Caco-2 (cell line): ENCODE data around the gene SAFB. TPM values are rescaled to one million over a fixed set of nuclear protein-coding genes. Genes with fewer than 3 reads are reported as not detected.

Experiments used
- BruUV-seq: library from RNA; stranded (reverse); fragments of 400-500 nt; replicated peaks from 2 replicates; lab custom pipeline; 2021; lab: Mats Ljungman, UMichigan
- CTCF ChIA-PET: fragments of 300-600 bp; sonication (Branson Sonifier 250); formaldehyde crosslinking; loops from one replicate; lab custom pipeline; 2022; ENCODE audit warnings: antibody characterized with exemption; lab: Charles Lee
- POLR2A ChIA-PET: fragments of 300-600 bp; sonication (Branson Sonifier 250); formaldehyde crosslinking; loops from one replicate; lab custom pipeline; 2022; ENCODE audit warnings: antibody characterized with exemption; lab: Charles Lee
- DNase-seq, 2 experiments: peaks; one replicate each; pipeline versions ENCODE4 v3.0.0 to v3.0.0-alpha.2; 2020 to 2022
- H3K27me3 ChIP-seq: replicated peaks from 2 replicates; pipeline ENCODE4 v1.6.0; 2011; ENCODE audit warnings: low read length; ENCODE audit not compliant: control insufficient read depth, insufficient read depth
- H3K36me3 ChIP-seq: 2 replicates; pipeline ENCODE4 v1.5.1; 2011; ENCODE audit warnings: low read length; ENCODE audit not compliant: control insufficient read depth, insufficient read depth
- H3K4me1 ChIP-seq: fragments of 250-450 bp; sonication (Bioruptor Pico); 2 replicates; pipeline ENCODE4 v1.5.1; 2020; ENCODE audit warnings: mild to moderate bottlenecking
- H3K4me3 ChIP-seq: 2 replicates; pipeline ENCODE4 v1.5.1; 2011; ENCODE audit warnings: low read depth, mild to moderate bottlenecking, control low read depth, low read length
- H3K9me3 ChIP-seq: fragments of 250-450 bp; sonication (Bioruptor Pico); 2 replicates; pipeline ENCODE4 v1.5.1; 2020; ENCODE audit warnings: mild to moderate bottlenecking, moderate library complexity
- H3K27ac Mint-ChIP-seq: one replicate; pipeline ENCODE4 v1.8.0; 2022; ENCODE audit warnings: mixed read lengths; ENCODE audit not compliant: unreplicated experiment
- H3K27me3 Mint-ChIP-seq: one replicate; pipeline ENCODE4 v1.8.0; 2022; ENCODE audit warnings: mixed read lengths; ENCODE audit not compliant: insufficient read depth, unreplicated experiment
- H3K36me3 Mint-ChIP-seq: one replicate; pipeline ENCODE4 v1.8.0; 2022; ENCODE audit warnings: mild to moderate bottlenecking, mixed read lengths; ENCODE audit not compliant: insufficient read depth, unreplicated experiment
- H3K4me1 Mint-ChIP-seq: one replicate; pipeline ENCODE4 v1.8.0; 2022; ENCODE audit warnings: low read depth, mixed read lengths; ENCODE audit not compliant: unreplicated experiment
- H3K4me3 Mint-ChIP-seq: one replicate; pipeline ENCODE4 v1.8.0; 2022; ENCODE audit warnings: mild to moderate bottlenecking, moderate library complexity, mixed read lengths; ENCODE audit not compliant: unreplicated experiment
- H3K9me3 Mint-ChIP-seq: one replicate; pipeline ENCODE4 v1.8.0; 2022; ENCODE audit warnings: mixed read lengths; ENCODE audit not compliant: unreplicated experiment
- intact Hi-C: fragments of 100-400 bp; cut with micrococcal nuclease; formaldehyde crosslinking; loops from one replicate; pipeline ENCODE4 v1.10.0; 2022; ENCODE audit not compliant: unreplicated experiment
- total RNA-seq: library from RNA; stranded (reverse); gene quantifications from 2 replicates; pipeline ENCODE4 v1.2.3, GENCODE V29; 2022
- TF ChIP-seq, protein P1 (sequence below), 2 experiments: fragments of 200-600 bp in 1 of 2; IDR thresholded peaks; 1 replicate in 1 of 2; 2 replicates in 1 of 2; pipeline versions ENCODE4 v1.5.1 to v1.8.0; 2011 to 2022; ENCODE audit warnings: antibody characterized with exemption in 1 of 2, control low read depth in 1 of 2, inconsistent platforms in 1 of 2, low read depth in 1 of 2, low read length in 1 of 2, mild to moderate bottlenecking in 1 of 2, moderate library complexity in 1 of 2; ENCODE audit not compliant: insufficient read depth in 1 of 2, severe bottlenecking in 1 of 2, unreplicated experiment in 1 of 2

Gene SAFB
- total RNA-seq, 1 experiment from 2014 or later = 120 TPM

DNA sequence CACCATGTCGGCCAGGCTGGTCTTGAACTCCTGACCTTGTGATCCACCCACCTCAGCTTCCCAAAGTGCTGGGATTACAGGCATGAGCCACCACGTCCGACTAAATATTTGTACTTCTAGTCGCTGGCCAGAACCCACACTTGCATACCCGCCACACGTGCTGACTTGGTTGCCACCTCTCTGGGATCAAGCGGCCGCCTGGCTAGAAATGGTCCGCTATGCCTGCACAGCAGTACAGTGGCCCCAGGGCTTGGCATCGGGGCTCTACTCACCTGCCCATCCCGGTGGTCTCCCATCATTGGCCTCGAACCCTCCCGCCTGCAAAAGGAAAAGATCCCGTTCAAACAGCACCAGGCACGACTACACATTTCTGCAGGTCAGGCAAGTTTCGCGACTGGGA lies 31.4 kb upstream of the SAFB start:
- H3K9me3 ChIP-seq = no peaks in the 10 kb centered on the region
- H3K36me3 ChIP-seq = peaks cover 5% of the 10 kb centered on the region
- no peak for DNase-seq
- no peak overlapping the region for H3K4me3 ChIP-seq
- TF ChIP-seq, protein P1, sequence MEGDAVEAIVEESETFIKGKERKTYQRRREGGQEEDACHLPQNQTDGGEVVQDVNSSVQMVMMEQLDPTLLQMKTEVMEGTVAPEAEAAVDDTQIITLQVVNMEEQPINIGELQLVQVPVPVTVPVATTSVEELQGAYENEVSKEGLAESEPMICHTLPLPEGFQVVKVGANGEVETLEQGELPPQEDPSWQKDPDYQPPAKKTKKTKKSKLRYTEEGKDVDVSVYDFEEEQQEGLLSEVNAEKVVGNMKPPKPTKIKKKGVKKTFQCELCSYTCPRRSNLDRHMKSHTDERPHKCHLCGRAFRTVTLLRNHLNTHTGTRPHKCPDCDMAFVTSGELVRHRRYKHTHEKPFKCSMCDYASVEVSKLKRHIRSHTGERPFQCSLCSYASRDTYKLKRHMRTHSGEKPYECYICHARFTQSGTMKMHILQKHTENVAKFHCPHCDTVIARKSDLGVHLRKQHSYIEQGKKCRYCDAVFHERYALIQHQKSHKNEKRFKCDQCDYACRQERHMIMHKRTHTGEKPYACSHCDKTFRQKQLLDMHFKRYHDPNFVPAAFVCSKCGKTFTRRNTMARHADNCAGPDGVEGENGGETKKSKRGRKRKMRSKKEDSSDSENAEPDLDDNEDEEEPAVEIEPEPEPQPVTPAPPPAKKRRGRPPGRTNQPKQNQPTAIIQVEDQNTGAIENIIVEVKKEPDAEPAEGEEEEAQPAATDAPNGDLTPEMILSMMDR (IDR thresholded peaks at IDR 0.05; ENCODE audit: insufficient read depth in 1 of 2, low read depth in 1 of 2, low read length in 1 of 2, severe bottlenecking in 1 of 2, unreplicated experiment in 1 of 2) = no peak
- BruUV-seq = no TSS peak
- no peaks in the 10 kb centered on the region for H3K4me1 Mint-ChIP-seq
- H3K27ac Mint-ChIP-seq = no peak overlapping the region
- H3K4me3 Mint-ChIP-seq = no peak overlapping the region
- intact Hi-C loops = no loop called here
- H3K9me3 Mint-ChIP-seq = no peaks in the 10 kb centered on the region
- CTCF ChIA-PET = no interaction called here
- H3K27me3 Mint-ChIP-seq = no peaks in the 10 kb centered on the region
- POLR2A ChIA-PET = no interaction called here
- H3K36me3 Mint-ChIP-seq = peaks cover 89% of the 10 kb centered on the region
- no peaks in the 10 kb centered on the region for H3K4me1 ChIP-seq
- no peaks in the 10 kb centered on the region for H3K27me3 ChIP-seq

DNA sequence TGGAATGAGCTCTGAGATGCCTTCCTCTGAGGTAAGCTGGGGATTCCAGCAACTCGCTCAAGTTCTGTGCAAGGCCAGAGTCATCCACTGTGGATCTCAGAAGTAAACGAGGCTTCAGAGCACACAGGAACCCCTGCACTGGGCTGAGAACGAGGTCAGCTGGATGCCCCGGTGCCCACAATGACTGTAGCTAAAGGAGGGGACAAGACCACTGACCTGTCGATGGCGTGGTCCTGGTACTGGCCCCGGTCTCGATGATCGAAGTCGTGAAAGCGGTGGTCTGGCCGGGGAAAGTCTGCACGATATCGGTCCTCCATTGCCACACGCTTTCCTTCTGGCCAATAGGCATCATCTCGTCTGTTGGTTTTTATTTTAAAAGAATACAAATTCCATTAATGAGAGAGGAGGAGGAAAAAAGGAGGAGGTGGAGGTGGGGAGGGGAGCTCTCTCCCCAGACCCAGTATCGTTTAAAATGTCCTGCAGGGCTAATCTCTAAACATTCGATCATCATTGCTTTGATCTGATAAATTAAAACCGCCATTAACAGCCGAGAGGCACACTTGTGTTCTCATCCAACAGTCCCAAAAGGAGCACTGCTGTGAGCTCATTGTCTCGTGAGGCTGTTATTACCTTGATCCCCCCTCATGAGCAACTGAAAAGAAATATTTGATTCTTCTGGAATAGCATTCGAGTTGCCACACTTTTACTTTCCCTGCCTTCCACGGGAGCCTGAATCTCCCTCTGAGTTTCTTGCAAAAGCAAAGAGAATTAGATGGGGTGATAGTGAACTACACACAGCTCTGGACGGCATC lies 30.1 kb upstream of the SAFB start:
- no peak overlapping the region for H3K4me3 ChIP-seq
- POLR2A ChIA-PET = no interaction called here
- BruUV-seq = no TSS peak
- no peak overlapping the region for H3K27ac Mint-ChIP-seq
- H3K4me1 Mint-ChIP-seq = no peaks in the 10 kb centered on the region
- peaks cover 90% of the 10 kb centered on the region for H3K36me3 Mint-ChIP-seq
- CTCF ChIA-PET = no interaction called here
- no peaks in the 10 kb centered on the region for H3K27me3 ChIP-seq
- no peaks in the 10 kb centered on the region for H3K9me3 ChIP-seq
- no peak for DNase-seq
- no peak overlapping the region for H3K4me3 Mint-ChIP-seq
- intact Hi-C loops = no loop called here
- H3K27me3 Mint-ChIP-seq = no peaks in the 10 kb centered on the region
- H3K4me1 ChIP-seq = no peaks in the 10 kb centered on the region
- TF ChIP-seq, protein P1 (IDR thresholded peaks at IDR 0.05; ENCODE audit: insufficient read depth in 1 of 2, low read depth in 1 of 2, low read length in 1 of 2, severe bottlenecking in 1 of 2, unreplicated experiment in 1 of 2) = no peak
- H3K36me3 ChIP-seq = peaks cover 5% of the 10 kb centered on the region
- no peaks in the 10 kb centered on the region for H3K9me3 Mint-ChIP-seq

DNA sequence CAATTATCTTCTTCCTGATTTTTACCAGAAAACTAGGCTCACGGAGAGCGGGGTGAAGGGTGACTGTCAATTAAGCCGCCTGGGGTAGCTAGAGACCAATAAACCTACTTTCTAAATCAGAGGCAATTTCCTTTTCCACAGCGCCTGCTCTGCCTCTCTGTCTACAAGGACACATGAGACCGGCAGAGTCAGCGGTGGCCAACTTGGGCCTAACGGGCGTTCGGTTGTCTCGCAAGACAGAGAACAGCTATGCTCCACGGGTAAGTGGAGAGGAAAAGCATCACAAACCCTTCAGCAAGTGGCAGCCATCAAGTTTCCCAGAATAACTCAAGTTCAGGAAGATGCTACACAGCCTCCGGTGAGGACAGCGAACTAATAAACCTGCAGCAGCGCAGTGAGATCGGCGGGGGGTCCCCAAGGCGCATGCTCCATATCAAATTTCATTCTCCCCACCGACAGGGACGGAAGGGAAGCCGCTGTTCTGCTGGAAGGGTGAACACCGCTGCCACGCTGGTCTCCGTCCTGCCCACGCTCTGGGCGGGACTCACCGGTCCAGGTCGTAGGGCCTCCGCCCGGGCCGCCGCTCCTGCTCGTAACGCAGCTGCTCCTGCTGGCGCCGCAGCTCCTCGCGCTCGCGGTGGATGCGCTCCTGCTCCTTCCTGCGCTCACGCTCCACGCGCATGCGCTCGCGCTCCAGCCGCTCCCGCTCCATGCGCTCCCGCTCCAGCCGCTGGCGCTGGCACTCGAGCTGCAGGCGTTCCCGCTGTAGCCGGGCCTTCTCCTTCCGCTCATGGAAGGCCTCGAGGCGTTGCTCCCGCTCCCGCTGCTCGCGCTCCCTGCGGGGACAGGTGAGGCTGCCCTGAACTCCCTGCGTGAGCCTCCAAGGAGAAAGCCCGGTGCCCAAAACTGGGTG lies 29.3 kb upstream of the SAFB start:
- Mint-ChIP-seq H3K9me3 (no peaks in the 10 kb centered on the region), H3K27me3 (no peaks in the 10 kb centered on the region), H3K4me3 (no peak overlapping the region), H3K36me3 (peaks cover 90% of the 10 kb centered on the region), H3K4me1 (no peaks in the 10 kb centered on the region), H3K27ac (no peak overlapping the region)
- H3K4me3 ChIP-seq = no peak overlapping the region
- peaks cover 5% of the 10 kb centered on the region for H3K36me3 ChIP-seq
- no peaks in the 10 kb centered on the region for H3K9me3 ChIP-seq
- H3K27me3 ChIP-seq = no peaks in the 10 kb centered on the region
- TF ChIP-seq, protein P1 (IDR thresholded peaks at IDR 0.05; ENCODE audit: insufficient read depth in 1 of 2, low read depth in 1 of 2, low read length in 1 of 2, severe bottlenecking in 1 of 2, unreplicated experiment in 1 of 2) = no peak
- POLR2A ChIA-PET = no interaction called here
- CTCF ChIA-PET = no interaction called here
- H3K4me1 ChIP-seq = no peaks in the 10 kb centered on the region
- DNase-seq = no peak
- no TSS peak for BruUV-seq
- intact Hi-C loops = no loop called here
